Thymus (tissue), 11 donors: ENCODE results near the gene TBX19. TPM values are rescaled to one million over a fixed set of nuclear protein-coding genes. Genes with fewer than 3 reads are reported as not detected.

Experiments
- DNase-seq, 9 donors: peaks; one replicate each; pipeline ENCODE4 v3.0.0-alpha.2; 2013; ENCODE audit warnings: low spot score in 9 of 9, low read depth in 6 of 9, missing footprints in 1 of 9
- H3K27ac ChIP-seq, 2 donors: one replicate each; pipeline ENCODE4 v1.5.1; 2013; ENCODE audit warnings: control low read depth in 1 of 2, low read depth in 1 of 2, low read length in 1 of 2, mild to moderate bottlenecking in 1 of 2, moderate library complexity in 1 of 2
- H3K27me3 ChIP-seq, 2 donors: one replicate each; pipeline ENCODE4 v1.5.1; 2013; ENCODE audit warnings: low read length in 1 of 2; ENCODE audit not compliant: control insufficient read depth in 2 of 2, insufficient read depth in 1 of 2
- H3K36me3 ChIP-seq, 2 donors: one replicate each; pipeline ENCODE4 v1.5.1; 2013; ENCODE audit warnings: low read length in 1 of 2, mild to moderate bottlenecking in 1 of 2, moderate library complexity in 1 of 2; ENCODE audit not compliant: control insufficient read depth in 2 of 2, insufficient read depth in 2 of 2
- H3K4me1 ChIP-seq, 2 donors: one replicate each; pipeline ENCODE4 v1.5.1; 2013; ENCODE audit warnings: low read length in 2 of 2; ENCODE audit not compliant: control insufficient read depth in 2 of 2, insufficient read depth in 2 of 2
- H3K4me3 ChIP-seq, 2 donors: one replicate each; pipeline ENCODE4 v1.5.1; 2013; ENCODE audit warnings: low read length in 2 of 2, control low read depth in 1 of 2, mild to moderate bottlenecking in 1 of 2
- H3K9me3 ChIP-seq, 2 donors: one replicate each; pipeline ENCODE4 v1.5.1; 2013; ENCODE audit warnings: low read length in 1 of 2, mild to moderate bottlenecking in 1 of 2; ENCODE audit not compliant: control insufficient read depth in 2 of 2, insufficient read depth in 1 of 2
- WGBS: extraction: QIAGEN DNeasy Blood & Tissue Kit; methylation state at CpG from one replicate; pipeline ENCODE4 v1.1.7; 2013; 5-methylcytosine and 5-hydroxymethylcytosine counted together
- polyA plus RNA-seq: library from polyadenylated mRNA; stranded (reverse); fragments of 200-250 nt; gene quantifications from one replicate; pipeline ENCODE4 v1.2.3, GENCODE V29; 2013
- total RNA-seq: library from RNA; stranded (reverse); fragments of 120-200 nt; gene quantifications from one replicate; pipeline ENCODE4 v1.2.4, GENCODE V29; 2013
- donor health status: healthy.

Gene TBX19
- total and polyA plus RNA-seq, 2 donors = 0.76 to 2.1 TPM

- Histone ChIP-seq H3K4me3 (no peak overlapping the region), H3K27me3 (no peaks in the 10 kb centered on the region), H3K36me3 (peaks cover 41 to 57% of the 10 kb centered on the region in 2 donors), H3K4me1 (no peaks in the 10 kb centered on the region), H3K9me3 (no peaks in the 10 kb centered on the region), H3K27ac (no peak overlapping the region)
- WGBS = 97% methylated on average over 5 of the region's 5 CpGs
- no peak for DNase-seq
These were observed 34.2 kb upstream of the TBX19 start for GRCh38 chr1:168246506-168246905.

GRCh38 chr1:168252204-168252733 lies 28.4 kb upstream of the TBX19 start:
- Histone ChIP-seq H3K27ac (no peak overlapping the region), H3K9me3 (peaks cover 1 to 8% of the 10 kb centered on the region in 2 donors), H3K36me3 (peaks cover 23 to 25% of the 10 kb centered on the region in 2 donors), H3K27me3 (no peaks in the 10 kb centered on the region), H3K4me1 (no peaks in the 10 kb centered on the region), H3K4me3 (no peak overlapping the region)
- no peak for DNase-seq
- WGBS = 95% methylated on average over 3 of the region's 3 CpGs

GRCh38 chr1:168256164-168256563 lies 24.5 kb upstream of the TBX19 start:
- WGBS = 97% methylated on average over 2 of the region's 2 CpGs
- no peak for DNase-seq
- H3K36me3 ChIP-seq = peaks cover 5 to 9% of the 10 kb centered on the region in 2 donors

GRCh38 chr1:168257397-168257796 lies 23.3 kb upstream of the TBX19 start:
- no peak for DNase-seq
- WGBS = 68% methylated on average over 2 of the region's 2 CpGs
- Histone ChIP-seq H3K27me3 (no peaks in the 10 kb centered on the region), H3K27ac (no peak overlapping the region), H3K36me3 (peaks cover 3% of the 10 kb centered on the region in 2 donors), H3K4me3 (no peak overlapping the region), H3K4me1 (peaks cover 0 to 4% of the 10 kb centered on the region in 2 donors), H3K9me3 (peaks cover 1 to 8% of the 10 kb centered on the region in 2 donors)

More at GRCh38 chr1:168256164-168256563, 24.5 kb upstream of the TBX19 start:
- peaks cover 1 to 8% of the 10 kb centered on the region in 2 donors for H3K9me3 ChIP-seq
- H3K27me3 ChIP-seq = no peaks in the 10 kb centered on the region
- no peak overlapping the region for H3K27ac ChIP-seq
- no peak overlapping the region for H3K4me3 ChIP-seq
- peaks cover 0 to 3% of the 10 kb centered on the region in 2 donors for H3K4me1 ChIP-seq

GRCh38 chr1:168259567-168259966 lies 21.1 kb upstream of the TBX19 start:
- no peak overlapping the region for H3K27ac ChIP-seq
- DNase-seq = no peak
- H3K36me3 ChIP-seq = peaks cover 3 to 9% of the 10 kb centered on the region in 2 donors
- 96% methylated on average over 1 of the region's 1 CpG for WGBS
- H3K4me1 ChIP-seq = peaks cover 0 to 4% of the 10 kb centered on the region in 2 donors
- H3K27me3 ChIP-seq = no peaks in the 10 kb centered on the region
- no peak overlapping the region for H3K4me3 ChIP-seq
- peaks cover 1 to 13% of the 10 kb centered on the region in 2 donors for H3K9me3 ChIP-seq

- WGBS = 93% methylated on average over 3 of the region's 3 CpGs
- Histone ChIP-seq H3K27me3 (no peaks in the 10 kb centered on the region), H3K4me3 (no peak overlapping the region), H3K27ac (no peak overlapping the region), H3K36me3 (peaks cover 0 to 9% of the 10 kb centered on the region in 2 donors), H3K4me1 (peaks cover 0 to 4% of the 10 kb centered on the region in 2 donors), H3K9me3 (peaks cover 1 to 13% of the 10 kb centered on the region in 2 donors)
- no peak for DNase-seq
These were observed 20.3 kb upstream of the TBX19 start for GRCh38 chr1:168260393-168260792.

- no peaks in the 10 kb centered on the region for H3K27me3 ChIP-seq
- WGBS = 96% methylated on average over 2 of the region's 2 CpGs
- no peak overlapping the region for H3K27ac ChIP-seq
- H3K36me3 ChIP-seq = peaks cover 0 to 6% of the 10 kb centered on the region in 2 donors
- no peak for DNase-seq
- peaks cover 0 to 4% of the 10 kb centered on the region in 2 donors for H3K4me1 ChIP-seq
- H3K4me3 ChIP-seq = no peak overlapping the region
- peaks cover 0 to 8% of the 10 kb centered on the region in 2 donors for H3K9me3 ChIP-seq
These were observed 19.3 kb upstream of the TBX19 start for GRCh38 chr1:168261390-168261789.

- Histone ChIP-seq H3K27ac (no peak overlapping the region), H3K9me3 (peaks cover 0 to 7% of the 10 kb centered on the region in 2 donors), H3K4me1 (peaks cover 0 to 4% of the 10 kb centered on the region in 2 donors), H3K27me3 (no peaks in the 10 kb centered on the region), H3K36me3 (peaks cover 0 to 6% of the 10 kb centered on the region in 2 donors), H3K4me3 (no peak overlapping the region)
- 96% methylated on average over 4 of the region's 4 CpGs for WGBS
- no peak for DNase-seq
These were observed 17.5 kb upstream of the TBX19 start for GRCh38 chr1:168263130-168263529.

GRCh38 chr1:168264296-168264695 lies 16.4 kb upstream of the TBX19 start:
- Histone ChIP-seq H3K4me1 (peaks cover 0 to 4% of the 10 kb centered on the region in 2 donors), H3K27me3 (no peaks in the 10 kb centered on the region), H3K27ac (no peak overlapping the region), H3K9me3 (peaks cover 0 to 10% of the 10 kb centered on the region in 2 donors), H3K36me3 (peaks cover 0 to 6% of the 10 kb centered on the region in 2 donors), H3K4me3 (no peak overlapping the region)
- WGBS = 99% methylated on average over 7 of the region's 7 CpGs
- no peak for DNase-seq
